Astrocyte of the spinal cord (primary cell): ENCODE results near the gene PLK2.

Source experiments
- DNase-seq: peaks from one replicate; pipeline ENCODE4 v3.0.0; 2011; ENCODE audit warnings: low read depth, low spot score
- H3K4me3 ChIP-seq: 2 replicates; pipeline ENCODE4 v1.5.1; 2011; ENCODE audit warnings: low read depth, mild to moderate bottlenecking, low read length, moderate library complexity
- in situ Hi-C: cut with HindIII; loops from 2 replicates; pipeline ENCODE4 v1.10.0; 2017; ENCODE audit warnings: low sequenced_read_pairs
- TF ChIP-seq, protein P1 (sequence below): IDR thresholded peaks from 2 replicates; pipeline ENCODE4 v1.5.1; 2012; ENCODE audit warnings: low read depth, mild to moderate bottlenecking, low read length, inconsistent platforms

PLK2 gene

DNA sequence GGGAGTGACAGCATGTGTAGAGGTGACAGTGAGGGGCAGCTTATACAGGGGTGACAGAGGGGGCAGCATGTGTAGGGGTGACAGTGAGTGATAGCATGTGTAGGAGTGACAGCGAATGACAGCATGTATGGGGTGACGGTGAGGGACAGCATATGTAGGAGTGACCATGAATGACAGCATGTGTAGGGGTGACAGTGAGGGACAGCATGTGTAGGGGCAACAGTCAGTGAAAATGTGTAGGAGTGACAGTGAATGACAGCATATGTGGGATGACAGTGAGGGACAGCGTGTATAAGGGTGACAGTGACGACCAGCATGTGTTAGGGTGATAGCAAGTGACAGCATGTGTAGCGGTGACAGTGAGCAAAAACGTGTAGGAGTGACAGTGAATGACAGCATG lies 21.9 kb upstream of the PLK2 start:
- in situ Hi-C loops, result no loop called here
- TF ChIP-seq, protein P1, sequence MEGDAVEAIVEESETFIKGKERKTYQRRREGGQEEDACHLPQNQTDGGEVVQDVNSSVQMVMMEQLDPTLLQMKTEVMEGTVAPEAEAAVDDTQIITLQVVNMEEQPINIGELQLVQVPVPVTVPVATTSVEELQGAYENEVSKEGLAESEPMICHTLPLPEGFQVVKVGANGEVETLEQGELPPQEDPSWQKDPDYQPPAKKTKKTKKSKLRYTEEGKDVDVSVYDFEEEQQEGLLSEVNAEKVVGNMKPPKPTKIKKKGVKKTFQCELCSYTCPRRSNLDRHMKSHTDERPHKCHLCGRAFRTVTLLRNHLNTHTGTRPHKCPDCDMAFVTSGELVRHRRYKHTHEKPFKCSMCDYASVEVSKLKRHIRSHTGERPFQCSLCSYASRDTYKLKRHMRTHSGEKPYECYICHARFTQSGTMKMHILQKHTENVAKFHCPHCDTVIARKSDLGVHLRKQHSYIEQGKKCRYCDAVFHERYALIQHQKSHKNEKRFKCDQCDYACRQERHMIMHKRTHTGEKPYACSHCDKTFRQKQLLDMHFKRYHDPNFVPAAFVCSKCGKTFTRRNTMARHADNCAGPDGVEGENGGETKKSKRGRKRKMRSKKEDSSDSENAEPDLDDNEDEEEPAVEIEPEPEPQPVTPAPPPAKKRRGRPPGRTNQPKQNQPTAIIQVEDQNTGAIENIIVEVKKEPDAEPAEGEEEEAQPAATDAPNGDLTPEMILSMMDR, result no peak
- DNase-seq, result no peak
- H3K4me3 ChIP-seq, result no peak overlapping the region

DNA sequence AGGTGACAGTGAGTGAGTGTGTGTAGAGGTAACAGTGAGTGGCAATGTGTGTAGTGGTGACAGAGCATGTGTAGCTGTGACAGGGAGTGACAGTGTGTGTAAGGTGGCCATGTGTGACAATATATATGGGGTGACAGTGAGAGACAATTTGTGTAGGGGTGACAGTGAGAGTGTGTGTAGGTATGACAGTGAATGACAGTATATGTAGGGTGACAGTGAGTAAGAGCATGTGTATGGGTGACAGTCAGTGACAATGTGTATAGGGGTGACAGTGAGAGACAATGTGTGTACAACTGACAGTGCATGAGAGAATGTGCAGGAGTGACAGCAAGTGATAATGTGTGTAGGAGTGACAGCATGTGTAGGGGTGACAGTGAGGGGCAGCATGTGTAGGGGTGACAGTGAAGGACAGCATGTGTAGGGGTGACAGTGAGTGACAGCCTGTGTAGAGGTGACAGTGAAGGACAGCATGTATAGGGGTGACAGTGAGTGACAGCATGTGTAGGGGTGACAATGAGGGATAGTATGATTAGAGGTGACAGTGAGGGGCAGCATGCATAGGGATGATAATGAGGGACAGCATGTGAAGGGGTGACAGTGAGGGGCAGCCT lies 21.3 kb upstream of the PLK2 start:
- DNase-seq, result no peak
- in situ Hi-C loops, result no loop called here
- H3K4me3 ChIP-seq, result no peak overlapping the region
- TF ChIP-seq, protein P1, result no peak

DNA sequence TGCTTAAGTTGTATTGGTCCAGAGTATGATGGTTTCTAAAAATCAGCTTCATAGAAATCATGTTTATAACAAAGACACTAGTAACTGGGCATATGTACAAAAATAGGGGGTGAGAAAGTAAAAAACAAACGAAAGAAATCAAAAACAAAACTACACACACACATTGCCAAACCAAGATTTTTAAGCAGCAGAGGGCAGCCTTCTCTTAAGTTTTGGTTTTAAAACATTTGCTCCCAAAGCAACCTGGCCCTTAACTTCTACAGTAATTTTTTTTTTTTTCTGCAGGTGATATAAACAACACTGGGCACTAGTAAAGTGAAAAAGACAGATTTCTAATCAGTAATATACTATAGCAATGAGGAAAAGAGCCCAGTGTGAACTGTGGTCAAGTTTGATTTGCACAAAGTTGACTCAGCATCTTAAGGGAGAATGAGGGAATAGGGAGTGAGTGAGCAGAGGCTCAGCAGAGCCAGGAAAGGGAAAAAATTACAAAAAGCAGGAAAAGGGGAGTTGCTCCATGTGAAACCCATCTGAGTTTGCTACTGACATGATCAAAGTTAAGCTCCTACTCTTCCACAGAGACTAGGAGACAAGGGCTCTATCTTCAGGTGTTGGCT lies 18.0 kb upstream of the PLK2 start:
- in situ Hi-C loops, result no loop called here
- TF ChIP-seq, protein P1, result no peak
- no peak overlapping the region for H3K4me3 ChIP-seq
- no peak for DNase-seq

- DNase-seq, result no peak
- TF ChIP-seq, protein P1, result no peak
- in situ Hi-C loops, result no loop called here
- no peak overlapping the region for H3K4me3 ChIP-seq
Observed at GRCh38 chr5:58475404-58475803, 15.5 kb upstream of the PLK2 start.

GRCh38 chr5:58469896-58470295 lies 10.0 kb upstream of the PLK2 start:
- H3K4me3 ChIP-seq, result no peak overlapping the region
- DNase-seq, result no peak
- in situ Hi-C loops, result loop anchor here (25.0 kb wide), 2 partner anchors 683 to 983 kb away; partner anchors contain the start of gene ACTBL2
- TF ChIP-seq, protein P1, result no peak

GRCh38 chr5:58466939-58467338 lies 7.1 kb upstream of the PLK2 start:
- TF ChIP-seq, protein P1, result peak; percentile 7
- no peak overlapping the region for H3K4me3 ChIP-seq
- peak; percentile 60 for DNase-seq
- in situ Hi-C loops, result loop anchor here (25.0 kb wide), 2 partner anchors 680 to 980 kb away; partner anchors contain the start of gene ACTBL2
